ENCODE data around the gene MUTYH. TPM values are rescaled to one million over a fixed set of nuclear protein-coding genes. Genes with fewer than 3 reads are reported as not detected.

MUTYH gene
- total and polyA plus RNA-seq, 9 of the 15 experiments (the other 6 are each of a cell fraction or from before 2014, with no cell fraction given): 3.4 to 53.5 (median 29.0) TPM

DNA sequence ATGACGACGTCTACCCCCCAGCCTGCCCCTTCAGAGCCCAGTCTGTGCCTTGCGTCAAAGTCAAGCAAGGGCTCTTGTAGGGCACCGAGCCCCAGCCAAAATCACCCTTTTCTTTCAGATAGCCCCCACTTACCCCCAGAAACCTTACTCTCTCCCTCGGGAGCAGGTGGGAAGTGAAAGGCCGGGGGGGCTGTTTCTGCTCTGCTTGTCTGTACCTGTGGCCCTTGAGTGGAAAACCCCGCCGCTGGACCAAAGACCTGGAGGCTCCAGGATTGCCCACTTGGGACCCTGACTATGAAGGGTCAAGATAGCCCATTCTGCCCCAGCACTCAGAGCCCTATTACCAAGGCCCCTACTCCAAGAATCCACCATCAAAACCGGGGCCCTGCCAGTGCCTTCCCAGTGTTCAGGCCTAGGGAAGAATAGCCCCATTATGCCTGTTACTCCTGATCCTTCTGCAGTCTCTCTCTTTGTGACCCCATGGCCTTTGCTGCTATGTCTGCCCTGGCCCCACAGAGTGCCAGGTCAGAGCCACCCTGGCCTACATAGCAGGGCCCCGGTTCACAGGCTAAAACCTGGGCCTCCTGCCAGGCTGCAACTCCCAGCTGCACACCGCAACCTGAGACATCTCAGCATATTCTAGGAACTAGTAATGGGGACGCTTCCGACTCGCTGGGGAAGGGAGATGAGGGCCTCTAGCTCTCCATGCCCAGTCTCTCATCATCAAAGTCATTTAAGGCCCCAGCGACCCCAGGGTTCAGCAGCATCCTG, 35.7 kb downstream of the MUTYH start (continued):
- TF ChIP-seq NFRKB (IDR thresholded peaks at IDR 0.05; ENCODE audit: low read depth): 0 out of 2 replicates have a peak, but pooled peaks have one; percentile 3
- TF ChIP-seq ZNF507 (tag; conservative IDR thresholded peaks at IDR 0.05): no peak
- TF ChIP-seq ZNF124 (CRISPR knock-in tag; IDR thresholded peaks at IDR 0.05): peak; percentile 52; the same call in 1 of the 2 replicates
- 0 out of 2 replicates have a peak, but pooled peaks have one; percentile 18 for TF ChIP-seq NR4A1 (CRISPR knock-in tag; IDR thresholded peaks at IDR 0.05)
- TF ChIP-seq NR4A1 (tag; IDR thresholded peaks at IDR 0.05): no peak
- 0 out of 2 replicates have a peak, but pooled peaks have one; percentile 1 for TF ChIP-seq TEAD4 (IDR thresholded peaks at IDR 0.05; ENCODE audit: low read length)
- TF ChIP-seq TEAD4 (CRISPR knock-in tag; IDR thresholded peaks at IDR 0.05; ENCODE audit: borderline replicate concordance): no peak
- no peak for TF ChIP-seq ZNF696 (CRISPR knock-in tag; conservative IDR thresholded peaks at IDR 0.05)
- TF ChIP-seq ATF7 (IDR thresholded peaks at IDR 0.05): 0 out of 2 replicates have a peak, but pooled peaks have one; percentile 26
- TF ChIP-seq ZFPM2 (CRISPR knock-in tag; IDR thresholded peaks at IDR 0.05): no peak
- peak; percentile 69; the same call in 1 of the 2 replicates for TF ChIP-seq ELF4 (CRISPR knock-in tag; IDR thresholded peaks at IDR 0.05)
- no peak for TF ChIP-seq SMARCA4 (IDR thresholded peaks at IDR 0.05)
- TF ChIP-seq ZFX (CRISPR knock-in tag; IDR thresholded peaks at IDR 0.05): peak; percentile 81
- TF ChIP-seq SMARCC2 (IDR thresholded peaks at IDR 0.05; ENCODE audit: low read depth): no peak; the same call in 1 of the 2 replicates
- TF ChIP-seq E2F3 (CRISPR knock-in tag; IDR thresholded peaks at IDR 0.05): 0 out of 2 replicates have a peak, but pooled peaks have one; percentile 35
- 0 out of 4 replicates have a peak, but pooled peaks of 1 of the 2 experiments have one; percentile 34 for TF ChIP-seq UBTF (IDR thresholded peaks at IDR 0.05; ENCODE audit: borderline replicate concordance in 1 of 2, low read depth in 2 of 2, low read length in 2 of 2)
- TF ChIP-seq MTA3 (IDR thresholded peaks at IDR 0.05; ENCODE audit: borderline replicate concordance): 0 out of 2 replicates have a peak, but pooled peaks have one; percentile 13
- TF ChIP-seq ATF1 (CRISPR knock-in tag; IDR thresholded peaks at IDR 0.05): no peak
- 0 out of 2 replicates have a peak, but pooled peaks have one; percentile 59 for TF ChIP-seq ATF1 (tag; IDR thresholded peaks at IDR 0.05)
- TF ChIP-seq KAT8 (IDR thresholded peaks at IDR 0.05; ENCODE audit: low read depth): no peak
- no peak; the same call in 1 of the 2 replicates for TF ChIP-seq HMG20A (CRISPR knock-in tag; conservative IDR thresholded peaks at IDR 0.05)
- 0 out of 2 replicates have a peak, but pooled peaks have one; percentile 26 for TF ChIP-seq GATA2 (CRISPR knock-in tag; IDR thresholded peaks at IDR 0.05)
- TF ChIP-seq TRIM25 (IDR thresholded peaks at IDR 0.05; ENCODE audit: borderline replicate concordance): peak; percentile 68; the same call in 1 of the 2 replicates
- TF ChIP-seq SUPT5H (IDR thresholded peaks at IDR 0.05): no peak
- no peak for TF ChIP-seq FOXM1 (IDR thresholded peaks at IDR 0.05; ENCODE audit: low read depth)
- peak; percentile 80; the same call in 1 of the 2 replicates for TF ChIP-seq FOXM1 (CRISPR knock-in tag; IDR thresholded peaks at IDR 0.05; ENCODE audit: low read depth)
- no peak for TF ChIP-seq STAT5B (CRISPR knock-in tag; IDR thresholded peaks at IDR 0.05)
- TF ChIP-seq HDAC8 (tag; IDR thresholded peaks at IDR 0.05): 0 out of 2 replicates have a peak, but pooled peaks have one; percentile 1

Measured in K562 (cell line).